HG03575 (cell line): Measurements from ENCODE around the gene MAP3K7CL.

Experiments
- ATAC-seq: cut with Tn5 transposase; IDR thresholded peaks from one replicate; pipeline ENCODE4 v1.9.1; 2021; ENCODE audit not compliant: unreplicated experiment, insufficient number of reproducible peaks, low FRiP score; ENCODE audit errors: extremely low read depth

Gene MAP3K7CL

DNA sequence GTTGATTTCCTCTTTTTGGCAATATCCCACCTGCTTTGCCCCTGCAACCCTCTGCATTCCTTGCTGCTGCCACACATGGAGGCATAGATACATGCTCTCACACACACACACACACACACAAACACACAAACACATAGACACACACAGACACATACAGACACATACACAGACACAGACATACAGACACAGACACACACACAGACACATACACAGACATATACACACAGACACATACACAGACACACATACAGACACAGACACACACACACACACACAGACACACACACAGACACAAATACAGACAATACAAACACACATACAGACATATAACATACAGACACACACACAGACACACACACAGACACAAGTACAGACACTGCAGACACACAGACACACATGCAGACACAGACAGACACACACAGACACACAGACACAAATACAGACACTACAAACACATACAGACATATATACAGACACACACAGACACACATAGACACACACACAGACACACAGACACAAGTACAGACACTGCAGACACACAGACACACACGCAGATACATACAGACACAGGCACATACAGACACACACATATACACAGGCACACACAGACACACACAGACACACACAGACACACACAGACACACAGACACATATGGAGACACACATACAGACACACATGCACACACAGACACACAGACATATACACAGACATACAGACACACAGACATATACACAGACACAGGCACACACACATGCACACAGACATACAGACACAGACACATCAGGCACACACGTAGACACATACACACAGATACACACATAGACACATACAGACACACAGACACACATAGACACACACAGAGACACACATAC lies 83.3 kb downstream of the MAP3K7CL start:
- no peak for ATAC-seq

DNA sequence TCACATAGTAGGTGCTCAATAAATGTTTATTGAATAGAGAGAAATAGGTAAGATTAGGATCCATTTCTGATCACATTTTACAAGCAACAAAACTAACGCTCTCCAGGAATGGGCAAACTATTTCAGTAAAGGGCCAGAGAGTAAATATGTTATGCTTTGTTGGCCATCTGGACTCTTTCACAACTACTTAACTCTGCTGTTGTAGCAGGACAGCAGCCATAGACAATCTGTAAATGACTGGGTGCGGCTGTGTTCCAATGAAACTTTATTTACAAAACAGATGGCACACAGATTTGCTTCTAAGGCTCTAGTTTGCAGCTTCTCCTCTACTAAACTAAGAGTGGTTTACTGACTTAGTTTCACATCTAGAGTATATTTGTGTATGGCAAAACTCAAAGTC lies 85.3 kb downstream of the MAP3K7CL start:
- ATAC-seq: no peak

- ATAC-seq: no peak
Measured at GRCh38 chr21:29217818-29218291, 87.4 kb downstream of the MAP3K7CL start.

GRCh38 chr21:29218749-29219148 lies 88.3 kb downstream of the MAP3K7CL start:
- ATAC-seq: no peak

GRCh38 chr21:29219165-29219770 lies 88.8 kb downstream of the MAP3K7CL start:
- no peak for ATAC-seq

- ATAC-seq: no peak
Measured at GRCh38 chr21:29221253-29221744, 90.9 kb downstream of the MAP3K7CL start.

DNA sequence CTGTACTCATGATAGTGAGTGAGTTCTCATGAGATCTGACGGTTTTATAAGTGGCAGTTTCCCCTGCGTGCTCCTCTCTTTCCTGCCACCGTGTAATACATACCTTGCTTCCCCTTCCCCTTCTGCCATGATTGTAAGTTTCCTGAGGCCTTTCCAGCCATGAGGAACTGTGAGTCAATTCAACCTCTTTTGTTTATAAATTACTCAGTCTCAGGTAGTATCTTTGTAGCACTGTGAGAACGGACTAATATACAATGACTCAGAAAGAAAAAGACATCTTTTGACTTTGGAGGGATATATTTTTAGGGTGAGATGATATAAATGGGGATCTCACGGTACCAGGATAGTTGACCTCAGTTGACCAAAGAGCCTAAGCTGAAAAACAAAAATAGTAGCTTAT lies 93.6 kb downstream of the MAP3K7CL start:
- no peak for ATAC-seq
